CD14-positive monocyte (primary cell): ENCODE results near the gene CDK5RAP3. TPM values are rescaled to one million over a fixed set of nuclear protein-coding genes. Genes with fewer than 3 reads are reported as not detected.
A peak's percentile ranks its signal among the peaks of the same experiment; 100 is the strongest.

ENCODE experiments used
- DNase-seq, 3 donors: peaks; one replicate each; pipeline ENCODE4 v3.0.0-alpha.2; 2011 to 2022
- H2AFZ ChIP-seq: 2 replicates; pipeline ENCODE4 v1.6.0; 2012; ENCODE audit warnings: mild to moderate bottlenecking, low read depth, low read length, inconsistent platforms; ENCODE audit not compliant: insufficient read depth, poor library complexity, severe bottlenecking
- H3K27ac ChIP-seq, 2 donors: 1 replicate in 1 of 2; 2 replicates in 1 of 2; pipeline ENCODE4 v1.5.1; 2012 to 2013; ENCODE audit warnings: low read length in 2 of 2, control low read depth in 1 of 2, inconsistent platforms in 1 of 2, low read depth in 1 of 2, mild to moderate bottlenecking in 1 of 2
- H3K27me3 ChIP-seq, 2 donors: one replicate each; pipeline versions ENCODE4 v1.6.0 to v1.6.1; 2011 to 2013; ENCODE audit warnings: low read length in 2 of 2; ENCODE audit not compliant: control insufficient read depth in 2 of 2, insufficient read depth in 2 of 2
- H3K36me3 ChIP-seq, 2 donors: replicated peaks in 1 of 2; 1 replicate in 1 of 2; 2 replicates in 1 of 2; pipeline versions ENCODE4 v1.5.1 to v1.6.1; 2012 to 2013; ENCODE audit warnings: low read length in 2 of 2, control low read depth in 1 of 2, inconsistent platforms in 1 of 2, mild to moderate bottlenecking in 1 of 2; ENCODE audit not compliant: insufficient read depth in 2 of 2, control insufficient read depth in 1 of 2
- H3K4me1 ChIP-seq, 2 donors: 1 replicate in 1 of 2; 2 replicates in 1 of 2; pipeline versions ENCODE4 v1.5.1 to v1.6.1; 2012 to 2013; ENCODE audit warnings: low read length in 2 of 2, control low read depth in 1 of 2, inconsistent platforms in 1 of 2, mild to moderate bottlenecking in 1 of 2, moderate library complexity in 1 of 2; ENCODE audit not compliant: insufficient read depth in 2 of 2, control insufficient read depth in 1 of 2
- H3K4me2 ChIP-seq: replicated peaks from 2 replicates; pipeline ENCODE3; 2012; ENCODE audit warnings: low read length, moderate library complexity, mild to moderate bottlenecking; ENCODE audit not compliant: poor library complexity, severe bottlenecking; ENCODE audit errors: extremely low read depth
- H3K4me3 ChIP-seq, 3 experiments: fragments of 200-600 bp in 1 of 3; sonication (generic) in 1 of 3; replicated peaks in 1 of 3; 1 replicate in 2 of 3; 2 replicates in 1 of 3; pipeline ENCODE4 v1.5.1; 2011 to 2013; ENCODE audit warnings: low read length in 3 of 3, mild to moderate bottlenecking in 3 of 3, control low read depth in 2 of 3, low read depth in 2 of 3, inconsistent platforms in 1 of 3, moderate library complexity in 1 of 3
- H3K79me2 ChIP-seq: 2 replicates; pipeline ENCODE4 v1.6.0; 2012; ENCODE audit warnings: mild to moderate bottlenecking, control low read depth, inconsistent platforms, low read length, moderate library complexity; ENCODE audit not compliant: insufficient read depth
- H3K9ac ChIP-seq: 2 replicates; pipeline ENCODE4 v1.6.0; 2017; ENCODE audit warnings: low read length, mild to moderate bottlenecking; ENCODE audit not compliant: insufficient read depth, poor library complexity, severe bottlenecking
- H3K9me3 ChIP-seq, 2 donors: replicated peaks in 1 of 2; 1 replicate in 1 of 2; 2 replicates in 1 of 2; pipeline versions ENCODE4 v1.5.1 to v1.6.1; 2012 to 2013; ENCODE audit warnings: low read length in 2 of 2, control low read depth in 1 of 2; ENCODE audit not compliant: control insufficient read depth in 1 of 2, insufficient read depth in 1 of 2
- H4K20me1 ChIP-seq: 2 replicates; pipeline ENCODE4 v1.6.0; 2012; ENCODE audit warnings: mild to moderate bottlenecking, low read length, control low read depth, moderate library complexity; ENCODE audit not compliant: insufficient read depth
- H3K27ac Mint-ChIP-seq, 7 donors: one replicate each; pipeline ENCODE4 v1.8.0; 2020; ENCODE audit warnings: mild to moderate bottlenecking in 7 of 7, mixed read lengths in 7 of 7, moderate library complexity in 6 of 7, inconsistent platforms in 2 of 7
- H3K27me3 Mint-ChIP-seq, 3 donors: one replicate each; pipeline ENCODE4 v1.8.0; 2021 to 2022; ENCODE audit warnings: low read depth in 3 of 3, mild to moderate bottlenecking in 3 of 3, mixed read lengths in 3 of 3, moderate library complexity in 3 of 3, inconsistent platforms in 1 of 3
- H3K36me3 Mint-ChIP-seq, 2 donors: one replicate each; pipeline ENCODE4 v1.8.0; 2020; ENCODE audit warnings: mixed read lengths in 2 of 2, inconsistent platforms in 1 of 2, mild to moderate bottlenecking in 1 of 2
- H3K4me1 Mint-ChIP-seq: one replicate; pipeline ENCODE4 v1.8.0; 2020; ENCODE audit warnings: mild to moderate bottlenecking, mixed read lengths
- H3K4me3 Mint-ChIP-seq, 2 donors: one replicate each; pipeline ENCODE4 v1.8.0; 2020; ENCODE audit warnings: mild to moderate bottlenecking in 2 of 2, mixed read lengths in 2 of 2, moderate library complexity in 1 of 2
- H3K9me3 Mint-ChIP-seq, 7 donors: one replicate each; pipeline ENCODE4 v1.8.0; 2020 to 2022; ENCODE audit warnings: mixed read lengths in 7 of 7, mild to moderate bottlenecking in 6 of 7, moderate library complexity in 6 of 7, inconsistent platforms in 2 of 7
- CTCF ChIP-seq: fragments of 200-600 bp; IDR thresholded peaks from one replicate; pipeline ENCODE4 v1.8.0; 2022; ENCODE audit warnings: antibody characterized with exemption, mild to moderate bottlenecking
- WGBS: methylation state at CpG from one replicate; pipeline ENCODE4 v1.1.5; 2013; ENCODE audit warnings: missing lambda C conversion rate; ENCODE audit not compliant: insufficient coverage; 5-methylcytosine and 5-hydroxymethylcytosine counted together
- intact Hi-C, 2 donors: fragments of 100-400 bp; cut with micrococcal nuclease; formaldehyde crosslinking; loops; one replicate each; pipeline versions ENCODE4 v1.15.0 to v1.15.1; 2023
- polyA plus RNA-seq, 3 donors: library from polyadenylated mRNA; depleted of rRNA in 1 of 3; unstranded in 2 of 3; stranded (reverse) in 1 of 3; fragments of 300-500 nt in 2 of 3; fragments of >200 nt in 1 of 3; fragmentation: Illumina TruSeq in 2 of 3; gene quantifications; 1 replicate in 2 of 3; 2 replicates in 1 of 3; pipeline ENCODE4 v1.2.3, GENCODE V29; 2012 to 2021

The CDK5RAP3 gene
- polyA plus RNA-seq, 3 donors, result 86.1 to 782 (median 94.4) TPM

GRCh38 chr17:48026502-48027321 lies 55.8 kb downstream of the CDK5RAP3 start:
- Histone ChIP-seq H3K36me3 (no peaks in the 10 kb centered on the region), H3K9me3 (no peaks in the 10 kb centered on the region), H3K27me3 (no peaks in the 10 kb centered on the region), H3K9ac (no peak overlapping the region), H3K27ac (no peak overlapping the region), H3K4me2 (peak overlapping the region; percentile 13), H3K4me1 (peaks cover 46 to 51% of the 10 kb centered on the region in 2 donors), H3K79me2 (no peaks in the 10 kb centered on the region), H4K20me1 (no peaks in the 10 kb centered on the region), H2AFZ (peak overlapping the region; percentile 60), H3K4me3 (no peak overlapping the region)
- intact Hi-C loops, result loop anchor here (5.0 to 10.0 kb wide), 3 partner anchors 101 to 591 kb away; partner anchors contain the start of gene HOXB8 (in 1 of the 2)
- peak; percentile 82 for TF ChIP-seq CTCF
- WGBS, result 24% methylated on average over 16 of the region's 18 CpGs
- peaks cover 7 to 21% (median 18%) of the 10 kb centered on the region in 3 donors for H3K27me3 Mint-ChIP-seq
- peak overlapping the region in 1 of 2 donors; percentile 97 for H3K4me3 Mint-ChIP-seq
- peaks cover 0 to 3% (median 0%) of the 10 kb centered on the region in 7 donors for H3K9me3 Mint-ChIP-seq
- peaks cover 45% of the 10 kb centered on the region for H3K4me1 Mint-ChIP-seq
- H3K27ac Mint-ChIP-seq, result no peak overlapping the region
- no peaks in the 10 kb centered on the region for H3K36me3 Mint-ChIP-seq
- peak; percentile 52 to 65 (median 65) for DNase-seq

- no peak for TF ChIP-seq CTCF
- H4K20me1 ChIP-seq, result no peaks in the 10 kb centered on the region
- 88% methylated on average over 10 of the region's 12 CpGs for WGBS
- no peaks in the 10 kb centered on the region for H3K9me3 ChIP-seq
- DNase-seq, result no peak
- no peak overlapping the region for H3K27ac Mint-ChIP-seq
- peaks cover 0 to under 1% of the 10 kb centered on the region in 2 donors for H3K27me3 ChIP-seq
- no peak overlapping the region for H3K4me3 Mint-ChIP-seq
- no peak overlapping the region for H3K4me3 ChIP-seq
- no peak overlapping the region for H3K4me2 ChIP-seq
- no peaks in the 10 kb centered on the region for H3K36me3 Mint-ChIP-seq
- H3K27me3 Mint-ChIP-seq, result peaks cover 14 to 25% (median 23%) of the 10 kb centered on the region in 3 donors
- peaks cover 0 to 3% (median 0%) of the 10 kb centered on the region in 7 donors for H3K9me3 Mint-ChIP-seq
- intact Hi-C loops, result loop anchor here (5.0 to 10.0 kb wide), 3 partner anchors 100 to 590 kb away; partner anchors contain the start of gene HOXB8 (in 1 of the 2)
- no peaks in the 10 kb centered on the region for H3K36me3 ChIP-seq
- no peak overlapping the region for H2AFZ ChIP-seq
- peaks cover 38 to 43% of the 10 kb centered on the region in 2 donors for H3K4me1 ChIP-seq
- no peak overlapping the region for H3K27ac ChIP-seq
- no peak overlapping the region for H3K9ac ChIP-seq
- peaks cover 37% of the 10 kb centered on the region for H3K4me1 Mint-ChIP-seq
- H3K79me2 ChIP-seq, result no peaks in the 10 kb centered on the region
Measured at GRCh38 chr17:48027322-48027981, 56.5 kb downstream of the CDK5RAP3 start.
